GM19035 (cell line): Measurements from ENCODE around the gene COMMD1.
"Not testable (repeated sequence)": the region's sequence is repeated elsewhere in the genome, so short reads cannot be mapped to it uniquely, and the experiment has no call there.

ENCODE experiments used
- ATAC-seq: cut with Tn5 transposase; IDR thresholded peaks from one replicate; pipeline ENCODE4 v1.9.1; 2021; ENCODE audit not compliant: unreplicated experiment

The COMMD1 gene

GRCh38 chr2:62133320-62133823 is 227.9 kb downstream of the COMMD1 start:
- no peak for ATAC-seq

- no peak for ATAC-seq
Observed at GRCh38 chr2:62136956-62137830, 231.7 kb downstream of the COMMD1 start.

- no peak for ATAC-seq
Observed at GRCh38 chr2:62140426-62141141, 235.1 kb downstream of the COMMD1 start.

- ATAC-seq: no peak
Observed at GRCh38 chr2:62141142-62141740, 235.8 kb downstream of the COMMD1 start.

GRCh38 chr2:62142054-62142453 is 236.6 kb downstream of the COMMD1 start:
- ATAC-seq: no peak

- no peak for ATAC-seq
Observed at GRCh38 chr2:62143696-62144095, 238.2 kb downstream of the COMMD1 start.

GRCh38 chr2:62144689-62145477 is 239.4 kb downstream of the COMMD1 start:
- ATAC-seq: no peak

- ATAC-seq: peak; percentile 40
Observed at GRCh38 chr2:62145478-62146100, 240.1 kb downstream of the COMMD1 start.

- not testable (repeated sequence) for ATAC-seq
Observed at GRCh38 chr2:62146790-62147189, 241.3 kb downstream of the COMMD1 start.

- ATAC-seq: no peak
Observed at GRCh38 chr2:62147610-62148301, 242.3 kb downstream of the COMMD1 start.

GRCh38 chr2:62149708-62150107 is 244.2 kb downstream of the COMMD1 start:
- ATAC-seq: no peak

GRCh38 chr2:62150597-62151305 is 245.3 kb downstream of the COMMD1 start:
- no peak for ATAC-seq

GRCh38 chr2:62151306-62151638 is 245.8 kb downstream of the COMMD1 start:
- no peak for ATAC-seq

- no peak for ATAC-seq
Observed at GRCh38 chr2:62152000-62152399, 246.5 kb downstream of the COMMD1 start.

- no peak for ATAC-seq
Observed at GRCh38 chr2:62156861-62157496, 251.5 kb downstream of the COMMD1 start.

- no peak for ATAC-seq
Observed at GRCh38 chr2:62158444-62159121, 253.1 kb downstream of the COMMD1 start.

GRCh38 chr2:62160691-62161090 is 255.2 kb downstream of the COMMD1 start:
- ATAC-seq: not testable (repeated sequence)
